SW 1271 (cell line): ENCODE data around the gene DCC.

Source experiments
- DNase-seq, 2 experiments: peaks; one replicate each; lab custom pipeline; 2025; lab: John Stamatoyannopoulos, UW

DCC gene

GRCh38 chr18:52700816-52701215 is 360.8 kb downstream of the DCC start:
- no peak for DNase-seq

GRCh38 chr18:52701219-52701935 is 361.4 kb downstream of the DCC start:
- DNase-seq: no peak

GRCh38 chr18:52715421-52715820 is 375.4 kb downstream of the DCC start:
- DNase-seq: no peak

GRCh38 chr18:52715991-52716390 is 376.0 kb downstream of the DCC start:
- no peak for DNase-seq

GRCh38 chr18:52716973-52717372 is 377.0 kb downstream of the DCC start:
- DNase-seq: no peak

GRCh38 chr18:52722904-52723303 is 382.9 kb downstream of the DCC start:
- no peak for DNase-seq

GRCh38 chr18:52723550-52723970 is 383.6 kb downstream of the DCC start:
- no peak for DNase-seq

- no peak for DNase-seq
Measured at GRCh38 chr18:52730972-52731619, 391.1 kb downstream of the DCC start.

- DNase-seq: no peak
Measured at GRCh38 chr18:52738946-52739345, 398.9 kb downstream of the DCC start.

- no peak for DNase-seq
Measured at GRCh38 chr18:52746986-52747385, 407.0 kb downstream of the DCC start.

- DNase-seq: no peak
Measured at GRCh38 chr18:52747869-52748268, 407.9 kb downstream of the DCC start.

GRCh38 chr18:52748343-52748742 is 408.3 kb downstream of the DCC start:
- DNase-seq: no peak

GRCh38 chr18:52749542-52749941 is 409.5 kb downstream of the DCC start:
- no peak for DNase-seq

GRCh38 chr18:52750995-52751394 is 411.0 kb downstream of the DCC start:
- DNase-seq: no peak

- DNase-seq: no peak
Measured at GRCh38 chr18:52764316-52764715, 424.3 kb downstream of the DCC start.

- DNase-seq: no peak
Measured at GRCh38 chr18:52766002-52766545, 426.1 kb downstream of the DCC start.

- DNase-seq: no peak
Measured at GRCh38 chr18:52781113-52781512, 441.1 kb downstream of the DCC start.

GRCh38 chr18:52791321-52791720 is 451.3 kb downstream of the DCC start:
- no peak for DNase-seq

GRCh38 chr18:52812834-52813233 is 472.8 kb downstream of the DCC start:
- DNase-seq: no peak

GRCh38 chr18:52813635-52814416 is 473.8 kb downstream of the DCC start:
- no peak for DNase-seq

- no peak for DNase-seq
Measured at GRCh38 chr18:52815651-52816050, 475.7 kb downstream of the DCC start.

GRCh38 chr18:52816121-52816520 is 476.1 kb downstream of the DCC start:
- no peak for DNase-seq

GRCh38 chr18:52822160-52822559 is 482.2 kb downstream of the DCC start:
- no peak for DNase-seq
